ENCODE data around the gene DDAH1. TPM values are rescaled to one million over a fixed set of nuclear protein-coding genes. Genes with fewer than 3 reads are reported as not detected.

DDAH1 gene
- total and polyA plus RNA-seq, 2 donors (not counting 3 experiments of a cell fraction or from before 2014, with no cell fraction given), result 44.0 to 75.2 TPM

GRCh38 chr1:85343612-85344255 lies 121.2 kb downstream of the DDAH1 start:
- TF ChIP-seq JUN (IDR thresholded peaks at IDR 0.05; ENCODE audit: borderline replicate concordance, insufficient read depth, insufficient read length, low read depth) (peak; percentile 86), FOS (IDR thresholded peaks at IDR 0.05; ENCODE audit: borderline replicate concordance, insufficient read depth, low read length) (peak; percentile 91), MYC (IDR thresholded peaks at IDR 0.05; ENCODE audit: low read depth, low read length) (no peak), CTCF (IDR thresholded peaks at IDR 0.05; ENCODE audit: extremely low read depth in 1 of 2, insufficient read depth in 1 of 2, low read depth in 1 of 2, low read length in 2 of 2) (no peak), GATA2 (IDR thresholded peaks at IDR 0.05; ENCODE audit: insufficient read depth, insufficient read length, low read depth, low read length) (peak; percentile 64), EZH2 (IDR thresholded peaks at IDR 0.05; ENCODE audit: borderline replicate concordance, low read depth, low read length, severe bottlenecking) (no peak), POLR2AphosphoS5 (IDR thresholded peaks at IDR 0.05; ENCODE audit: insufficient read depth, low read depth, low read length) (no peak), POLR2A (IDR thresholded peaks at IDR 0.05; ENCODE audit: low read depth, low read length) (no peak)
- TF ChIP-seq, protein P1, sequence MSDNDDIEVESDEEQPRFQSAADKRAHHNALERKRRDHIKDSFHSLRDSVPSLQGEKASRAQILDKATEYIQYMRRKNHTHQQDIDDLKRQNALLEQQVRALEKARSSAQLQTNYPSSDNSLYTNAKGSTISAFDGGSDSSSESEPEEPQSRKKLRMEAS (IDR thresholded peaks at IDR 0.05; ENCODE audit: insufficient read depth, insufficient read length), result no peak
- dilution Hi-C loops (cut with MboI; ENCODE audit: extremely low pct_ligation_motif_present, low sequenced_read_pairs), result no loop called here

More at GRCh38 chr1:85343612-85344255, 121.2 kb downstream of the DDAH1 start:
- CTCF ChIA-PET, result interaction anchor here (0.7 to 5.0 kb wide), 45 partner anchors 12 to 351 kb away, joined by 3 to 55 read pairs (median 5); partner anchors contain the start of genes BCL10, C1orf52, CCN1 and DDAH1
- peak overlapping the region; percentile 99 for H3K27ac ChIP-seq (ENCODE audit: insufficient read depth, low read depth, low read length)
- intact Hi-C loops (cut with micrococcal nuclease), result loop anchor here (1.0 kb wide), 14 partner anchors 14 to 349 kb away; partner anchors contain the start of gene BCL10
- DNase-seq (ENCODE audit: low read depth, low spot score) (peak; percentile 95), FAIRE-seq (peak; percentile 72)
- H3K9ac ChIP-seq (replicated peaks; ENCODE audit: extremely low read depth, insufficient read depth, low read length), result peak overlapping the region; percentile 87
- H3K9me1 ChIP-seq (replicated peaks; ENCODE audit: control insufficient read depth, extremely low read depth, insufficient read depth, low read length), result no peaks in the 10 kb centered on the region
- H3K4me1 ChIP-seq (ENCODE audit: control insufficient read depth, extremely low read depth, insufficient read depth, low read length), result peaks cover 72% of the 10 kb centered on the region
- BruUV-seq (replicated peaks), result no TSS peak
- no peaks in the 10 kb centered on the region for H3K36me3 ChIP-seq (ENCODE audit: control insufficient read depth in 2 of 2, extremely low read depth in 1 of 2, insufficient read depth in 2 of 2, low read length in 2 of 2)
- H4K20me1 ChIP-seq (replicated peaks; ENCODE audit: control insufficient read depth, extremely low read depth, insufficient read depth, low read length), result no peaks in the 10 kb centered on the region
- POLR2A ChIA-PET, result interaction anchor here (0.7 to 3.0 kb wide), 13 partner anchors 11 to 240 kb away, joined by 3 to 48 read pairs (median 6); partner anchors contain the start of genes CCN1 and DDAH1
- no peaks in the 10 kb centered on the region for H3K27me3 ChIP-seq (ENCODE audit: control insufficient read depth in 2 of 2, insufficient read depth in 2 of 2, low read length in 2 of 2)
- peaks cover 34% of the 10 kb centered on the region for H3K79me2 ChIP-seq (ENCODE audit: control insufficient read depth, insufficient read depth, low read length)
- no peaks in the 10 kb centered on the region for H3K9me3 ChIP-seq (replicated peaks; ENCODE audit: control insufficient read depth, insufficient read depth, low read length)
- peak overlapping the region; percentile 71 for H3K4me2 ChIP-seq (ENCODE audit: insufficient read depth, low read length)
- no peak overlapping the region for H2AFZ ChIP-seq (ENCODE audit: low read depth, low read length)
- H3K4me3 ChIP-seq (replicated peaks in 1 of 3; ENCODE audit: insufficient read depth in 1 of 3, low read depth in 1 of 3, low read length in 3 of 3), result no peak overlapping the region
